Neuron (in vitro differentiated cells): Measurements from ENCODE around the gene ID1.
"Not testable (repeated sequence)": the region's sequence is repeated elsewhere in the genome, so short reads cannot be mapped to it uniquely, and the experiment has no call there.

Source experiments
- H2AFZ ChIP-seq: one replicate; pipeline ENCODE4 v1.6.1; 2013; ENCODE audit warnings: low read depth, mild to moderate bottlenecking, inconsistent platforms, low read length, moderate library complexity
- H3K27me3 ChIP-seq: one replicate; pipeline ENCODE4 v1.6.1; 2013; ENCODE audit warnings: low read length; ENCODE audit not compliant: insufficient read depth
- H3K36me3 ChIP-seq: one replicate; pipeline ENCODE4 v1.6.1; 2013; ENCODE audit warnings: low read length; ENCODE audit not compliant: insufficient read depth
- H3K4me1 ChIP-seq: one replicate; pipeline ENCODE4 v1.6.1; 2013; ENCODE audit warnings: low read length; ENCODE audit not compliant: insufficient read depth
- H3K4me3 ChIP-seq: 2 replicates; pipeline ENCODE4 v1.5.1; 2013; ENCODE audit warnings: mild to moderate bottlenecking, low read length, moderate library complexity
- H3K9me3 ChIP-seq: one replicate; pipeline ENCODE4 v1.6.1; 2013; ENCODE audit warnings: low read length

The ID1 gene

DNA sequence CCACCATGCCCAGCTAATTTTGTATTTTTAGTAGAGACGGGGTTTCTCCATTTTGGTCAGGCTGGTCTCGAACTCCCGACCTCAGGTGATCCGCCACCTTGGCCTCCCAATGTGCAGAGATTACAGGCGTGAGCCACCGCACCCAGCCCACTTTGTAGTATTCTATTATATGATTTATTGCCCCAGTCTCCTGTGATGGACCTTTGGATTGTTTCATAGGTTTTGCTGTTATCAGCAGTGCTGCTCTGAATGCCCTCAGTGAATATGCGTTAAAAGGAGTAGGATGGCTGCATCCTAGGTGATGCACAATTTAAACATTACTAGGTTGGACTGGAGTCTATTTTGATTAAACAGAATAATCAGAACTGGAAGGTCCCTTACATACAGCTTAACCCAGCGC, 10.3 kb downstream of the ID1 start:
- Histone ChIP-seq H3K4me3 (no peak overlapping the region), H3K27me3 (no peaks in the 10 kb centered on the region), H3K4me1 (no peaks in the 10 kb centered on the region), H2AFZ (no peak overlapping the region), H3K36me3 (no peaks in the 10 kb centered on the region), H3K9me3 (no peaks in the 10 kb centered on the region)

GRCh38 chr20:31617432-31618104, 12.5 kb downstream of the ID1 start:
- H3K27me3 ChIP-seq = no peaks in the 10 kb centered on the region
- H3K9me3 ChIP-seq = no peaks in the 10 kb centered on the region
- H3K36me3 ChIP-seq = no peaks in the 10 kb centered on the region
- H3K4me3 ChIP-seq = no peak overlapping the region
- no peak overlapping the region for H2AFZ ChIP-seq
- no peaks in the 10 kb centered on the region for H3K4me1 ChIP-seq

GRCh38 chr20:31620246-31620645, 15.2 kb downstream of the ID1 start:
- H3K4me1 ChIP-seq = no peaks in the 10 kb centered on the region
- H3K27me3 ChIP-seq = no peaks in the 10 kb centered on the region
- no peak overlapping the region for H2AFZ ChIP-seq
- H3K4me3 ChIP-seq = no peak overlapping the region
- H3K36me3 ChIP-seq = no peaks in the 10 kb centered on the region
- no peaks in the 10 kb centered on the region for H3K9me3 ChIP-seq

DNA sequence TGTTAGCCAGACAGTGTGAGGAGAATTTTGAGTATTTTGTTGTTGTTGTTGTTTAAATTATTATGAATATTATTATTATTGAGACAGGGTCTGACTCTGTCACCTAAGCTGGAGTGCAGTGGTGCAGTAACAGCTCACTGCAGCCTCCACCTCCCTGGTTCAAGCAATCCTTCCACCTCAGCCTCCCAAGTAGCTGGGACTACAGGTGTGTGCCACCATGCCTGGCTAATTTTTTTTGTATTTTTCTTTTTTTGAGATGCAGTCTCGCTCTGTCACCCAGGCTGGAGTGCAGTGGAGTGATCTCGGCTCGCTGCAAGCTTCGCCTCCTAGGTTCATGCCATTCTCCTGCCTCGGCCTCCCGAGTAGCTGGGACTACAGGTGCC, 18.0 kb downstream of the ID1 start:
- not testable (repeated sequence) for H3K4me3 ChIP-seq, H3K4me1 ChIP-seq, H3K9me3 ChIP-seq, H2AFZ ChIP-seq, H3K27me3 ChIP-seq, H3K36me3 ChIP-seq

- not testable (repeated sequence) for H3K4me3 ChIP-seq, H3K4me1 ChIP-seq, H3K9me3 ChIP-seq, H3K36me3 ChIP-seq, H3K27me3 ChIP-seq, H2AFZ ChIP-seq
Observed at GRCh38 chr20:31626534-31626933, 21.4 kb downstream of the ID1 start.

DNA sequence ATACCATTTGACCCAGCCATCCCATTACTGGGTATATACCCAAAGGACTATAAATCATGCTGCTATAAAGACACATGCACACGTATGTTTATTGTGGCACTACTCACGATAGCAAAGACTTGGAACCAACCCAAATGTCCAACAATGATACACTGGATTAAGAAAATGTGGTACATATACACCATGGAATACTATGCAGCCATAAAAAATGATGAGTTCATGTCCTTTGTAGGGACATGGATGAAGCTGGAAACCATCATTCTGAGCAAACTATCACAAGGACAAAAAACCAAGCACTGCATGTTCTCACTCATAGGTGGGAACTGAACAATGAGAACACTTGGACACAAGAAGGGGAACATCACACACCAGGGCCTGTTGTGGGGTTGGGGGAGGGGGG, 23.0 kb downstream of the ID1 start:
- H3K4me1 ChIP-seq, H3K36me3 ChIP-seq, H3K27me3 ChIP-seq, H3K9me3 ChIP-seq, H3K4me3 ChIP-seq, H2AFZ ChIP-seq: not testable (repeated sequence)

DNA sequence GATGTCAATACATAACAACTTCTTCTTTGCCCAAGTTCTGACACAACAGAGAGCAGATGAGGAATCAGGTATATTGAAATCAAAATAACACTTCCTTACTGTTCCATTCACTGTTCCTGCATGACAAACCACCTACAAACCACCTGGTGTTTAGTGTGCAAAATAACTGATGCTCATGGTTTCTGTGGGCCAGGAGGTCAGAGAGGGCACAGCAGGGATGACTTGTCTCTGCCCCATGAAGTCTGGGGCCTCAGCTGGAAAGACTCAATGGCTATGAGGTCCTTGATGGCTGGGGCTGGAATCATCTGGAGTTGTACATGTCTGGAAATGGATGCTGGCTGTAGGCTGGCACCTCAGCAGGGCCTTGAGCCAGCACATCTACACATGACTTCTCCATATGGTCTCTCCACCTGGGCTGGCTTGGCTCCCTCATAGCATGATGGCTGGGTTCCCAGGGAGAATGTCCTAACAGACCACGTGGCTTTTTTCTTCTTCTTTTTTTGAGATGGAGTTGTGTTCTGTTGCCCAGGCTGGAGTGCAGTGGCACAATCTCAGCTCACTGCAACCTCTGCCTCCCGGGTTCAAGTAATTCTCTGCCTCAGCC, 25.2 kb downstream of the ID1 start:
- H3K9me3 ChIP-seq = no peaks in the 10 kb centered on the region
- no peaks in the 10 kb centered on the region for H3K36me3 ChIP-seq
- H2AFZ ChIP-seq = no peak overlapping the region
- no peaks in the 10 kb centered on the region for H3K27me3 ChIP-seq
- H3K4me1 ChIP-seq = no peaks in the 10 kb centered on the region
- no peak overlapping the region for H3K4me3 ChIP-seq

GRCh38 chr20:31632548-31633338, 27.7 kb downstream of the ID1 start:
- Histone ChIP-seq H2AFZ (no peak overlapping the region), H3K4me1 (no peaks in the 10 kb centered on the region), H3K9me3 (no peaks in the 10 kb centered on the region), H3K27me3 (no peaks in the 10 kb centered on the region), H3K36me3 (no peaks in the 10 kb centered on the region), H3K4me3 (no peak overlapping the region)

DNA sequence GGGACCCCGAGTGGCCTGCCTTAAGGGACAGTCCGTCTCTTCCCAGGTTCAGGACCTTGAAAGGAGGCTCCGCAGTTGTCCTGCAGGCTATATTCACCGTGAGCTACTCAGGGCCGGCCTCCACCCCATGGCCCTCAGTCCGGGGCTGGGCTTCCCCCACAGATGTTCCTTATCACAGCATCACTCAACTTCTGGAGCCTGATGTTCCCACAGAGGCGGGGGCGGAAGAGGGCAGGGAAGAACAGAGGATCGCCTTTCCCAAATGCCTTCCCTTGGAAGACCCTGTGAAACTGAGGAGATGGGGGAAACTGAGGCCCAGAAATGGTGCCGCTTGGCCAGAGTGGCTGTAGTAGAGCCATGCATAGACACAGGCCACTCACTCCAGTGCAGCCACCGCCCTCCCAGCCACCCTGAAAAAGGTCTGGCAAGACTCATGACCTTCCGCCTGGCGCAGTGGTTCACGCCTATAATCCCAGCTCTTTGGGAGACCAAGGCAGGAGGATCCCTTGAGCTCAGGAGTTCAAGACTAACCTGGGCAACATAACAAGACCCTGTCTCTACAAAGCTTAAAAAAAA, 28.3 kb downstream of the ID1 start:
- no peaks in the 10 kb centered on the region for H3K9me3 ChIP-seq
- H3K36me3 ChIP-seq = no peaks in the 10 kb centered on the region
- no peaks in the 10 kb centered on the region for H3K4me1 ChIP-seq
- no peaks in the 10 kb centered on the region for H3K27me3 ChIP-seq
- H3K4me3 ChIP-seq = no peak overlapping the region
- no peak overlapping the region for H2AFZ ChIP-seq

DNA sequence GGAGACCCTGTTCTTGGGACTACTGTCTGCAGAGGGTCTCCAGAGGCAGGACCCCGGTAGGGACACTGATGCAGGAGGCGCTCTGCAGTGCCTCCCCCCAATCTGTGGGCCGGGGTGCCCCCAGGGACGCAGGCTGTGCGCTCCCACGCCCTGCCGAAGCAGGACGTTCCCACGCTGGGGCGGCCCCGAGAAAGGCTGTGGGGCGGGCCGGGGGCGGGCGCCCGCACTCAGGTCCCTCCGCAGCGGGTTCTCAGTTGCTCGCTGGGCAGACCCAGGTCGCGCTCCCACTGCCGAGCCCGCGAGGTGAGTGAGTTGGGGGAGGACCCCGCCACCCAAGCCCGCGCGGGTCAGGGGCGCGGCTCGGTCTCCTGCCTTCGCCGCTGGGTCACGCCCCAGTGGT, 32.6 kb downstream of the ID1 start, which contains the start of gene COX4I2:
Gene COX4I2 (plus strand): TSS at position 253 of the 400 bp plus-strand sequence. CDS start 1,106 bp downstream, outside the sequence.
- Histone ChIP-seq H3K4me3 (no peak within 1 kb of the TSS), H3K36me3 (no peaks in the 10 kb centered on the region), H3K4me1 (no peaks in the 10 kb centered on the region), H3K9me3 (no peaks in the 10 kb centered on the region), H3K27me3 (no peaks in the 10 kb centered on the region), H2AFZ (no peak within 1 kb of the TSS)

DNA sequence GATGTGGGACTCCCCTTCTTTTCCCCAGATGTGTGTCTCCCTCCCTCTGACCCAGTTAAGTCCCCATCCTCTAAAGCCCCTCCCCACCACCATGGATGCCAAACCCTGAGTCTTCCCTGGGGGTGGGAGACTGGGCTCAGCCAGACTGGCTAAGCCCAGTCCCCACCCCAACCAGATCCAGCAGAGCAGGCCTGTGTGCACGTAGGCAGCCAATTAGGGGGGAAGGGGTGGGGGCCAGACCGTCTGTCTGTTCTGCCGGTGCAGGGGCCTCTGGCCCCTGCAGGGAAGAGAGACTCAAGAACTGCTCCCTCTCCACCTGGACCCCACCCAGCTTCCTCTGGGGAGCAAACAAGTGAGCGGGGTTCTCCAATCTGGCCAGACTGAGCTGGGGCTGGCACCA, 33.2 kb downstream of the ID1 start:
- no peaks in the 10 kb centered on the region for H3K9me3 ChIP-seq
- no peaks in the 10 kb centered on the region for H3K27me3 ChIP-seq
- H3K36me3 ChIP-seq = no peaks in the 10 kb centered on the region
- H3K4me1 ChIP-seq = no peaks in the 10 kb centered on the region
- no peak overlapping the region for H2AFZ ChIP-seq
- H3K4me3 ChIP-seq = no peak overlapping the region

DNA sequence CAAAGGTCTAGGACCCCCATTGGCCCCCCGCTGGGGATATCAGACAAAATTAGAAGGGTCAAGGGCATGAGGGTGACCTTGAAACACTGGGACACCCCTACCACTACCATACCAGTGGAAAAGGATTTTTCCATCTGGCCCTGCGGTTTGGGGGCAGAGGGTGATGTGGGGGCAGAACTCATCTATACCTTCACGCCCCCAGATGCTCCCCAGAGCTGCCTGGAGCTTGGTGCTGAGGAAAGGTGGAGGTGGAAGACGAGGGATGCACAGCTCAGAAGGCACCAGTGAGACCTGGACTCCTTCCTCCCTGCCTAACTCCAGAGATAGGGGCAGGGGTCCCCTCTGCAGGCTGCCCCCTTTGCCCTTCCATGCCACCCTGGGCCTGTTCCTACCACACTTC, 33.7 kb downstream of the ID1 start:
- Histone ChIP-seq H3K36me3 (no peaks in the 10 kb centered on the region), H3K27me3 (no peaks in the 10 kb centered on the region), H3K4me1 (no peaks in the 10 kb centered on the region), H3K4me3 (no peak overlapping the region), H2AFZ (no peak overlapping the region), H3K9me3 (no peaks in the 10 kb centered on the region)

GRCh38 chr20:31640259-31640658, 35.2 kb downstream of the ID1 start:
- H3K4me3 ChIP-seq = no peak overlapping the region
- no peaks in the 10 kb centered on the region for H3K27me3 ChIP-seq
- H3K4me1 ChIP-seq = no peaks in the 10 kb centered on the region
- H3K9me3 ChIP-seq = no peaks in the 10 kb centered on the region
- H3K36me3 ChIP-seq = no peaks in the 10 kb centered on the region
- H2AFZ ChIP-seq = no peak overlapping the region
